GM12891 (cell line): Measurements from ENCODE around the gene GSN.

ENCODE experiments used
- POLR2A ChIP-seq: IDR thresholded peaks from 2 replicates; pipeline ENCODE4 v1.6.1; 2011; ENCODE audit warnings: low read depth, low read length, control low read depth
- POLR2AphosphoS5 ChIP-seq: IDR thresholded peaks from 2 replicates; pipeline ENCODE4 v1.6.1; 2011; ENCODE audit warnings: low read depth, low read length, control low read depth
- POU2F2 ChIP-seq: IDR thresholded peaks from 2 replicates; pipeline ENCODE4 v1.6.1; 2011; ENCODE audit warnings: low read depth, mild to moderate bottlenecking, control low read depth, low read length, moderate library complexity
- SPI1 ChIP-seq: IDR thresholded peaks from 2 replicates; pipeline ENCODE4 v1.6.1; 2011; ENCODE audit warnings: low read depth, low read length, control low read depth
- TAF1 ChIP-seq: IDR thresholded peaks from 2 replicates; pipeline ENCODE4 v1.6.1; 2011; ENCODE audit warnings: low read depth, low read length, control low read depth

DNA sequence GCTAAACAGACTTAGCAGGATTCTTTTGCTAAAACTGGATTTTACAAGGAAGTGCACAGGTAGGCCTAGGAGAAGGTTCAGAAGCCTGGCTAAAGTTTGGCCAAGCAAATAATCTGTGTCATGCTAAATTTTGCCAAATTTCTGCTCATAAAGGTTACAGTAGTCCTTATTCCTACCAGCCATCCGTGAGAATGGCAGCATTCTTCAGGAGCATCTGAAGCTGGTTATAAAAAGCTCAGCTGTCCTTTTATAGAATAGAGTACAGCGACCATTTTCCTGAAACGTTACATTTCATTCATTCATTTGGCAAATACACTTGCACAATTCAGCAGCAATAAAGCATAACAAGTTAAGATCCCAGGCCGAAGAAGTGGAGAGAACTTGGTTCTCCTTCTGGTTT is 6.9 kb downstream of the GSN start:
- no peak for TF ChIP-seq POLR2A
- TF ChIP-seq POLR2AphosphoS5 = no peak
- TF ChIP-seq TAF1 = no peak
- TF ChIP-seq POU2F2 = no peak
- TF ChIP-seq SPI1 = no peak
